ENCODE results near the gene FAM120A. TPM values are rescaled to one million over a fixed set of nuclear protein-coding genes. Genes with fewer than 3 reads are reported as not detected.

Gene FAM120A
- total and polyA plus RNA-seq, 11 donors = 37.9 to 123 (median 113) TPM

- 65 to 83% (median 73%) methylated on average over 4 of the region's 4 CpGs for WGBS, 4 donors
- Histone ChIP-seq H3K9me3 (no peaks in the 10 kb centered on the region), H3K4me1 (peaks cover 0 to 71% (median 44%) of the 10 kb centered on the region in 12 donors), H3K27ac (no peak overlapping the region), H3K27me3 (no peaks in the 10 kb centered on the region), H3K36me3 (no peaks in the 10 kb centered on the region), H3K4me3 (no peak overlapping the region)
- DNase-seq (no peak), ATAC-seq (no peak)
- no peak for TF ChIP-seq POLR2A (IDR thresholded peaks at IDR 0.05)
- TF ChIP-seq, protein P1, sequence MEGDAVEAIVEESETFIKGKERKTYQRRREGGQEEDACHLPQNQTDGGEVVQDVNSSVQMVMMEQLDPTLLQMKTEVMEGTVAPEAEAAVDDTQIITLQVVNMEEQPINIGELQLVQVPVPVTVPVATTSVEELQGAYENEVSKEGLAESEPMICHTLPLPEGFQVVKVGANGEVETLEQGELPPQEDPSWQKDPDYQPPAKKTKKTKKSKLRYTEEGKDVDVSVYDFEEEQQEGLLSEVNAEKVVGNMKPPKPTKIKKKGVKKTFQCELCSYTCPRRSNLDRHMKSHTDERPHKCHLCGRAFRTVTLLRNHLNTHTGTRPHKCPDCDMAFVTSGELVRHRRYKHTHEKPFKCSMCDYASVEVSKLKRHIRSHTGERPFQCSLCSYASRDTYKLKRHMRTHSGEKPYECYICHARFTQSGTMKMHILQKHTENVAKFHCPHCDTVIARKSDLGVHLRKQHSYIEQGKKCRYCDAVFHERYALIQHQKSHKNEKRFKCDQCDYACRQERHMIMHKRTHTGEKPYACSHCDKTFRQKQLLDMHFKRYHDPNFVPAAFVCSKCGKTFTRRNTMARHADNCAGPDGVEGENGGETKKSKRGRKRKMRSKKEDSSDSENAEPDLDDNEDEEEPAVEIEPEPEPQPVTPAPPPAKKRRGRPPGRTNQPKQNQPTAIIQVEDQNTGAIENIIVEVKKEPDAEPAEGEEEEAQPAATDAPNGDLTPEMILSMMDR (IDR thresholded peaks at IDR 0.05) = no peak
- intact Hi-C loops (cut with DNase I) = no loop called here
These were observed 144.9 kb downstream of the FAM120A start for GRCh38 chr9:93596399-93596798.

GRCh38 chr9:93597142-93597706 lies 145.7 kb downstream of the FAM120A start:
- TF ChIP-seq POLR2A (IDR thresholded peaks at IDR 0.05) = no peak
- TF ChIP-seq, protein P1 (IDR thresholded peaks at IDR 0.05) = no peak
- 93 to 100% (median 96%) methylated on average over 4 to 6 of the region's 6 CpGs for WGBS, 4 donors
- ATAC-seq (no peak), DNase-seq (no peak)
- no peak overlapping the region for H3K27ac ChIP-seq
- no peak overlapping the region for H3K4me3 ChIP-seq
- intact Hi-C loops (cut with DNase I) = no loop called here
- peaks cover 0 to 65% (median 39%) of the 10 kb centered on the region in 12 donors for H3K4me1 ChIP-seq
- H3K36me3 ChIP-seq = no peaks in the 10 kb centered on the region
- no peaks in the 10 kb centered on the region for H3K9me3 ChIP-seq
- H3K27me3 ChIP-seq = no peaks in the 10 kb centered on the region

DNA sequence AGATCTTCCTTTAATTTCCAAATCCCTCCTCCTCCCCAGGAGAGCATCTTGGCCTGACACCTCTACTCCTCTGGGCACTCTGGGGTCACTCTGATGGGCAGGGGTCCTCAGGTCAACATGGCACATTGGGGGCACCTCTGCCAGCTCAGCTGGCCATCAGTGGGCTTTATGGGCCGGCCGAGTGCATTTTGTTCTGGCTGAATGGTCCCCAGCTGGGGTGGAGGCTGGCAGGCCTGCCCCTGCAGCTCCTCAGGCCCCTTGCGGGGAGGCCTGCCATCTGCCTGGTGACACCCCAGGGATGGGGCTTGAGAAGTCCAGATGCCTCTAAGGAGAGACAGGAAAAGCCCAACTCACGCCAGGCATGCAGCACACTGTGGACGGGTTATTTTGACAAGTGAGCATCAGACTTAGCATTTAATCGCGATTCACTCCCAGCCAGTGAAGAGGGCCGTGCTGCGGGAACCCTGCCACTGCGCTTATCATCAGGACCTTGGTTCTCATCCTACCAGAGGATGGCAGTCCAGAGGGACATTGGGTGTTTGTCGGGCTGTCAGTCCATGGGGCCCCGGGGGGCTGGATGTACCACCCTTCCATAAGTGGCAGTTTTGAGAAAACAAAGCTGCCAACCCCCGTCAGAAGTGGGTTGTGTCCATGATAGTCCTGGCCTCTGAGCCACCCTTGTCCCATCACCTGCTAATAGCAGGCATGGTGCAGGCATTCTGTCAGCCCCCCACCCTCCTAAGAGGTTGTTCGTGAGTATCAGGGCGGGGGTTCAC lies 146.6 kb downstream of the FAM120A start:
- H3K4me3 ChIP-seq = no peak overlapping the region
- ATAC-seq (no peak), DNase-seq (no peak)
- WGBS, 4 donors = 74 to 81% (median 76%) methylated on average over 13 to 15 of the region's 15 CpGs
- H3K4me1 ChIP-seq = peaks cover 0 to 58% (median 39%) of the 10 kb centered on the region in 12 donors
- intact Hi-C loops (cut with DNase I) = no loop called here
- no peaks in the 10 kb centered on the region for H3K36me3 ChIP-seq
- no peaks in the 10 kb centered on the region for H3K9me3 ChIP-seq
- H3K27me3 ChIP-seq = no peaks in the 10 kb centered on the region
- TF ChIP-seq POLR2A (IDR thresholded peaks at IDR 0.05) = no peak
- TF ChIP-seq, protein P1 (IDR thresholded peaks at IDR 0.05) = no peak
- peak overlapping the region in 5 of 12 donors; percentile 1 to 67 (median 38) for H3K27ac ChIP-seq

DNA sequence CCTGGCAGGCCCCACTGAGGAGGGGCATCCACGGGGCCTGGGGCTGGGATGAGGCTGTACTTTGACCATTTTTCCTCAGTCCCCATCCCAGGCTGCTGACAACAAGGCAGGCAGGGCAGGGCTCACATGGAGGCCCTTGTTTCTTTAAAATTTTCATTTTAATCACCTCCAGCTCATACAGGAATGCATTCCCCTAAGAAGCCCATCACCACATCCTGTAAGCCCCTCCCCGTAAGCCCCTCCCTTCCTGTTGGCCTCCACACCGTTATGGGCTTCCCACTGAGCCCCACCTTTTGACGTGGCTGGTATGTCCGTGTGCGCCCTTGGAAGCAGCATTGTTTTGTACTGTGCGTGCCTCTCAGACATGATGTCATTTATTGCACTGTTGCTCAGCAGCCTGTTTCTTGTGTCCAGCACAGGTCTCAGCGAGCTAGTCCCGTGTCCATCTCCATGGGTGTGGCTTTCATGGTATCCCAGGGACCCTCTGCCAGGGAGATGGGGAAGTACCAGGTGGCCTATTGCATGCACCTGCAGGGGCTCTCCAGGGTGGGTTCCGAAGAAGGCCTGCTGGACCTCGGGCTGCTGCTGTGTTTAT lies 147.3 kb downstream of the FAM120A start:
- Histone ChIP-seq H3K27me3 (no peaks in the 10 kb centered on the region), H3K9me3 (no peaks in the 10 kb centered on the region), H3K36me3 (no peaks in the 10 kb centered on the region), H3K27ac (peak overlapping the region in 6 of 12 donors; percentile 1 to 67 (median 46)), H3K4me1 (peaks cover 0 to 54% (median 35%) of the 10 kb centered on the region in 12 donors), H3K4me3 (no peak overlapping the region)
- DNase-seq = no peak
- ATAC-seq = peak; percentile 47 to 91 (median 62)
- 54 to 61% (median 56%) methylated on average over 11 of the region's 11 CpGs for WGBS, 4 donors
- intact Hi-C loops (cut with DNase I) = no loop called here
- TF ChIP-seq, protein P1 (IDR thresholded peaks at IDR 0.05) = no peak
